Gastroesophageal sphincter (tissue), 4 donors: Measurements from ENCODE around the gene SOX8. TPM values are rescaled to one million over a fixed set of nuclear protein-coding genes. Genes with fewer than 3 reads are reported as not detected.
A peak's percentile ranks its signal among the peaks of the same experiment; 100 is the strongest.

Experiments used
- ATAC-seq: fragments of 150-250 bp; one replicate; pipeline ENCODE4 v1.9.1; 2016; ENCODE audit warnings: mild to moderate bottlenecking, moderate library complexity
- H3K27ac ChIP-seq, 4 donors: fragments of 200-600 bp; sonication (generic) in 3 of 4; 1 replicate in 3 of 4; 2 replicates in 1 of 4; pipeline ENCODE4 v1.5.1; 2016 to 2019
- H3K27me3 ChIP-seq: fragments of 200-600 bp; sonication (generic); one replicate; pipeline ENCODE4 v1.5.1; 2019
- H3K36me3 ChIP-seq, 2 donors: fragments of 200-600 bp; sonication (generic); one replicate each; pipeline ENCODE4 v1.5.1; 2019; ENCODE audit warnings: control low read depth in 1 of 2
- H3K4me1 ChIP-seq, 3 donors: fragments of 200-600 bp; sonication (generic); 1 replicate in 2 of 3; 2 replicates in 1 of 3; pipeline ENCODE4 v1.5.1; 2016 to 2019; ENCODE audit warnings: control low read depth in 2 of 3
- H3K4me3 ChIP-seq, 2 donors: fragments of 200-600 bp; sonication (generic); one replicate each; pipeline ENCODE4 v1.5.1; 2019; ENCODE audit warnings: mild to moderate bottlenecking in 1 of 2, moderate library complexity in 1 of 2
- H3K9me3 ChIP-seq, 3 donors: fragments of 200-600 bp; sonication (generic); one replicate each; pipeline ENCODE4 v1.5.1; 2017 to 2019; ENCODE audit warnings: control low read depth in 2 of 3
- EP300 ChIP-seq: sonication (generic); formaldehyde crosslinking; IDR thresholded peaks from one replicate; pipeline ENCODE4 v1.6.1; 2017; ENCODE audit warnings: antibody characterized with exemption, mild to moderate bottlenecking
- POLR2A ChIP-seq, 2 donors: fragments of 450-650 bp; IDR thresholded peaks; one replicate each; pipeline ENCODE4 v1.6.1; 2017; ENCODE audit warnings: antibody characterized with exemption in 2 of 2, mild to moderate bottlenecking in 2 of 2, moderate library complexity in 1 of 2
- POLR2AphosphoS5 ChIP-seq: sonication (generic); formaldehyde crosslinking; IDR thresholded peaks from one replicate; pipeline ENCODE4 v1.6.1; 2017; ENCODE audit warnings: antibody characterized with exemption
- WGBS, 2 donors: methylation state at CpG; one replicate each; pipeline ENCODE4 v1.1.5; 2018; ENCODE audit warnings: low coverage in 1 of 2; 5-methylcytosine and 5-hydroxymethylcytosine counted together
- total RNA-seq, 4 donors: library from RNA; depleted of rRNA; stranded (reverse); fragments of >200 nt; gene quantifications; one replicate each; pipeline ENCODE4 v1.1.0, GENCODE V29; 2016
- TF ChIP-seq, protein P1 (sequence below), 4 experiments: fragments of 200-600 bp in 2 of 4; fragments of 450-650 bp in 2 of 4; sonication (generic) in 1 of 4; IDR thresholded peaks; one replicate each; pipeline ENCODE4 v1.5.1; 2017 to 2019; ENCODE audit warnings: antibody characterized with exemption in 4 of 4, mild to moderate bottlenecking in 2 of 4, moderate library complexity in 2 of 4

The SOX8 gene
- 1 to 10 TPM; 2.0 to 4.5 (median 3.6) TPM for total RNA-seq

DNA sequence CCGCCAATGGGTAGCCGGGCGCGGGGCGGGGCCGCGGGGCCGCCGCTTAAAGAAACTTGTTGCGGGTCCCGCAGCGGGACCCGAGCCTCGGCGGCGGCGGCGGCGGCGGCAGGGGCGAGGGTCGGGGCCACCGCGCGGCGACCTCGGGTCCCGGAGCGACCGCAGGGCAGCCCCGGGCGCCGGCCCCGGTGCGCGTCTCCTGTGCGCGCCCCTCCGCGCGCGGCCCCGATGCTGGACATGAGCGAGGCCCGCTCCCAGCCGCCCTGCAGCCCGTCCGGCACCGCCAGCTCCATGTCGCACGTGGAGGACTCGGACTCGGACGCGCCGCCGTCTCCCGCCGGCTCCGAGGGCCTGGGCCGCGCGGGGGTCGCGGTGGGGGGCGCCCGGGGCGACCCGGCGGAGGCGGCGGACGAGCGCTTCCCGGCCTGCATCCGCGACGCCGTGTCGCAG is at the start of gene SOX8:
TSS of gene SOX8 (plus strand) at position 76 of the 450 bp plus-strand sequence. CDS start at position 229, 153 bp downstream.
- peaks cover 0 to 52% (median 14%) of the 10 kb centered on the region in 3 donors for H3K4me1 ChIP-seq
- H3K9me3 ChIP-seq = no peaks in the 10 kb centered on the region
- no CpG with 5 or more reads among the region's 80 CpGs for WGBS, 2 donors
- peak within 1 kb of the TSS; percentile 29 to 59 for H3K4me3 ChIP-seq
- H3K27me3 ChIP-seq = peaks cover 85% of the 10 kb centered on the region
- ATAC-seq = peak; percentile 28
- H3K27ac ChIP-seq = peak within 1 kb of the TSS in 1 of 4 donors; percentile 62
- no peaks in the 10 kb centered on the region for H3K36me3 ChIP-seq
- TF ChIP-seq, protein P1, sequence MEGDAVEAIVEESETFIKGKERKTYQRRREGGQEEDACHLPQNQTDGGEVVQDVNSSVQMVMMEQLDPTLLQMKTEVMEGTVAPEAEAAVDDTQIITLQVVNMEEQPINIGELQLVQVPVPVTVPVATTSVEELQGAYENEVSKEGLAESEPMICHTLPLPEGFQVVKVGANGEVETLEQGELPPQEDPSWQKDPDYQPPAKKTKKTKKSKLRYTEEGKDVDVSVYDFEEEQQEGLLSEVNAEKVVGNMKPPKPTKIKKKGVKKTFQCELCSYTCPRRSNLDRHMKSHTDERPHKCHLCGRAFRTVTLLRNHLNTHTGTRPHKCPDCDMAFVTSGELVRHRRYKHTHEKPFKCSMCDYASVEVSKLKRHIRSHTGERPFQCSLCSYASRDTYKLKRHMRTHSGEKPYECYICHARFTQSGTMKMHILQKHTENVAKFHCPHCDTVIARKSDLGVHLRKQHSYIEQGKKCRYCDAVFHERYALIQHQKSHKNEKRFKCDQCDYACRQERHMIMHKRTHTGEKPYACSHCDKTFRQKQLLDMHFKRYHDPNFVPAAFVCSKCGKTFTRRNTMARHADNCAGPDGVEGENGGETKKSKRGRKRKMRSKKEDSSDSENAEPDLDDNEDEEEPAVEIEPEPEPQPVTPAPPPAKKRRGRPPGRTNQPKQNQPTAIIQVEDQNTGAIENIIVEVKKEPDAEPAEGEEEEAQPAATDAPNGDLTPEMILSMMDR (IDR thresholded peaks at IDR 0.05) = no peak
- no peak for TF ChIP-seq POLR2AphosphoS5
- no peak for TF ChIP-seq POLR2A (IDR thresholded peaks at IDR 0.05)
- no peak for TF ChIP-seq EP300

DNA sequence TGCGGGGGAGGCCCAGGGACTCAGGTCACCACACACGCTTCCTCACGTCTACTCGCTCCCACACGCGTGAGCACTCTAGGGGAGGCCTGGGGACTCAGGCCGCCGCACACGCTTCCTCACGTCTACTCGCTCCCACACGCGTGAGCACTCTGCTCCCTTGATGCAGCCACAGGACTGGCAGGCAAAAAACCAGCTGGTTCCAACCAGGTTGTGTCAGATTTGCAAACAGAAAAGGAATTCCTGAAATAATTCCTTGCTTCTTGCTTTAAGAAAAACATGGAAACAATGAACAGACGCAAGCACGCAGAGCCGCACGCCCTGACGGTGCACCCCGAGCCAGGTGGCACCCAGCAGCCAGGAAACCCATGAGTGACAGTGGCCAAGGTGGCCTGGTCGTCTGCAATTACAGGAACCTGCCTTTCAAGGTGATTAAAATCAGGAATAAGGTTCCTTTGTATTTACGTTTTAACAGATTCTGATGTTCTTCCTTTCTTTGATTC is 48.7 kb upstream of the SOX8 start:
- no peak overlapping the region for H3K27ac ChIP-seq
- ATAC-seq = no peak
- no peaks in the 10 kb centered on the region for H3K27me3 ChIP-seq
- peaks cover 0 to 77% of the 10 kb centered on the region in 2 donors for H3K36me3 ChIP-seq
- H3K9me3 ChIP-seq = no peaks in the 10 kb centered on the region
- TF ChIP-seq, protein P1 (IDR thresholded peaks at IDR 0.05) = no peak
- TF ChIP-seq POLR2AphosphoS5 (no peak), EP300 (no peak)
- WGBS, 2 donors = 91 to 93% methylated on average over 9 to 20 of the region's 21 CpGs
- no peaks in the 10 kb centered on the region for H3K4me1 ChIP-seq
- no peak overlapping the region for H3K4me3 ChIP-seq

DNA sequence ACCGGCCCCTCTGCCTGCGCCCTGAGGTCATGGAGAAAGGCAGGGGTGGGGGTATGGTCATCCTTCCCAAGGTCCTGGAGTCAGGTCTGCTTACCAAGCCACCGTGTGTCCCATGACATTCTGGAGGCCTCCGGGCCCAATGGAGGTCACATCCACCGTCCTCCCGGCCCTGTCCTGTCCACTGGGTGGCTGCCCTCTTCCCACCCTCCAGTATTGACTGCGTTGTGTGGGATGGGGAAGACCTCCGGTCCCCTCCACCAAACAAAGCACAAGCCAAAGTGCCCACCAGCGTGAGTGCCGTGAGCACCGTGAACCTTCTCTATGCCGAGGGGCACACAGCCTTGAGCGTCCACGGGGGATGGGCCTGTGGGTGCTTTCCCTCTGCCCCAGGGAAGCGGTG is 48.0 kb upstream of the SOX8 start:
- ATAC-seq = no peak
- Histone ChIP-seq H3K27ac (no peak overlapping the region), H3K27me3 (no peaks in the 10 kb centered on the region), H3K4me3 (no peak overlapping the region), H3K9me3 (no peaks in the 10 kb centered on the region), H3K4me1 (no peaks in the 10 kb centered on the region), H3K36me3 (peaks cover 0 to 84% of the 10 kb centered on the region in 2 donors)
- TF ChIP-seq, protein P1 (IDR thresholded peaks at IDR 0.05) = no peak
- TF ChIP-seq POLR2AphosphoS5 = no peak
- no peak for TF ChIP-seq EP300
- no peak for TF ChIP-seq POLR2A (IDR thresholded peaks at IDR 0.05)
- 100% methylated on average over 1 of the region's 15 CpGs; no CpG with 5 or more reads in 1 of the 2 donors for WGBS, 2 donors

DNA sequence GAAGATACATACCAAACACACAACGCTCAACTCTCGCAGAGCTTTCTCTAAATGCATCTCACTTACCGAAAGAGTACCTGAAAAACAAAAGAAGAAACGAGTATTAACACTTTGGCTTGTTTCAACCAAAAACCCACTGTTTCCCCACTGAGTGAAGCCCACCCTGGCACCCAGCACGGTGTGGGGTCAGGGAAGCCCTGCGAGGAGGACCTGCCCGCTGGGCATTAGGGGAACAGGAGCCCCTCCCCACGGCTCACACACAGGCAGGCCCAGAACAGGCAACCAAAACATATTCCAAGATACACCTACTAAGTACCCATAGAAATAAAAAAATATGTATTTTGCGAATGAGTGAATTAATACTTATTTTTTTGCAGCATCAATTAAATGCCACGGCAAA is 47.4 kb upstream of the SOX8 start:
- WGBS, 2 donors = 86 to 100% methylated on average over 5 to 9 of the region's 10 CpGs
- ATAC-seq = no peak
- Histone ChIP-seq H3K9me3 (no peaks in the 10 kb centered on the region), H3K4me3 (no peak overlapping the region), H3K36me3 (peaks cover 0 to 87% of the 10 kb centered on the region in 2 donors), H3K4me1 (no peaks in the 10 kb centered on the region), H3K27me3 (no peaks in the 10 kb centered on the region), H3K27ac (no peak overlapping the region)
- TF ChIP-seq, protein P1 (IDR thresholded peaks at IDR 0.05) = no peak
- TF ChIP-seq EP300 = no peak

DNA sequence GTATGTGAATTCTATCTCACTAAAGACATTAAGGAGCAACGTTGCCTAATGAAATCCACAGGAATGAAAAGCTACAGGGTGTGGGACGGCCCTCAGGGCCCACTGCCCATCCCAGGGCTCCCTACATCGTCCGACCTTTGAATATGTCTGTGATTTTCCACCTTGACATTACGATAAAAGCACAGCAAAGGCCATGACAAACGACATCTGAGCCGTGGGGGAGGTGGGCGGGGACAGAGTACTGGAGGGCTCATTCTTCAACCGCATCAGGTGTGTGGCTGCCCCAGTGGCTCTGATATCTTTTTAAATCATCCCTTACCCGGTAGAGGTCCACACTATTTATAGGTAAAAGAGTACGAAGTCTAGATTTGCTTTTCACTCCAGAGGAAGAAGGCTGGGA is 45.9 kb upstream of the SOX8 start:
- H3K36me3 ChIP-seq = peaks cover 0 to 87% of the 10 kb centered on the region in 2 donors
- ATAC-seq = no peak
- TF ChIP-seq POLR2AphosphoS5 (no peak), EP300 (no peak), POLR2A (IDR thresholded peaks at IDR 0.05) (no peak)
- TF ChIP-seq, protein P1 (IDR thresholded peaks at IDR 0.05) = no peak
- no peak overlapping the region for H3K27ac ChIP-seq
- 60 to 65% methylated on average over 4 to 9 of the region's 11 CpGs for WGBS, 2 donors
- no peaks in the 10 kb centered on the region for H3K4me1 ChIP-seq
- H3K4me3 ChIP-seq = no peak overlapping the region
- no peaks in the 10 kb centered on the region for H3K9me3 ChIP-seq
- H3K27me3 ChIP-seq = no peaks in the 10 kb centered on the region
